ENCODE data around the gene NCOA6. TPM values are rescaled to one million over a fixed set of nuclear protein-coding genes. Genes with fewer than 3 reads are reported as not detected.

NCOA6 gene
- total and polyA plus RNA-seq, 2 donors from 2014 or later = 28.1 to 30.8 TPM

GRCh38 chr20:34676642-34677373 is 148.6 kb downstream of the NCOA6 start, which contains the start of gene PIGU:
TSS of gene PIGU (minus strand) at chr20:34677092. CDS start at chr20:34677085, 7 bp downstream.
- peak within 1 kb of the TSS; percentile 85 to 88 (median 88) for H3K4me3 ChIP-seq (ENCODE audit: low read length in 3 of 3)
- peaks cover 0 to 8% (median 0%) of the 10 kb centered on the region in 3 donors for H3K4me1 ChIP-seq (ENCODE audit: control insufficient read depth in 2 of 3, insufficient read depth in 2 of 3, low read depth in 1 of 3, low read length in 3 of 3)
- no peaks in the 10 kb centered on the region for H3K27me3 ChIP-seq (ENCODE audit: control insufficient read depth, insufficient read depth, low read length)
- H3K9me3 ChIP-seq (ENCODE audit: control insufficient read depth in 2 of 3, insufficient read depth in 1 of 3, low read length in 3 of 3) = no peaks in the 10 kb centered on the region
- no peak for TF ChIP-seq CTCF (IDR thresholded peaks at IDR 0.05; ENCODE audit: borderline replicate concordance, extremely low read depth, insufficient read depth)
- FAIRE-seq (no peak), DNase-seq (peak; percentile 95 to 99 (median 98))
- peak within 1 kb of the TSS; percentile 48 to 84 (median 63) for H3K9ac ChIP-seq (ENCODE audit: low read length in 3 of 3)
- no peaks in the 10 kb centered on the region for H3K36me3 ChIP-seq (ENCODE audit: control insufficient read depth in 2 of 3, insufficient read depth in 3 of 3, low read length in 3 of 3)
- intact Hi-C loops (cut with DNase I) = no loop called here
- peak within 1 kb of the TSS; percentile 63 to 86 for H3K27ac ChIP-seq (ENCODE audit: low read depth in 2 of 2, low read length in 2 of 2)

GRCh38 chr20:34675993-34676641 is 149.3 kb downstream of the NCOA6 start:
- Histone ChIP-seq H3K27ac (ENCODE audit: low read depth in 2 of 2, low read length in 2 of 2) (peak overlapping the region in 1 of 2 donors; percentile 86), H3K36me3 (ENCODE audit: control insufficient read depth in 2 of 3, insufficient read depth in 3 of 3, low read length in 3 of 3) (no peaks in the 10 kb centered on the region), H3K27me3 (ENCODE audit: control insufficient read depth, insufficient read depth, low read length) (no peaks in the 10 kb centered on the region), H3K9ac (ENCODE audit: low read length in 3 of 3) (peak overlapping the region; percentile 48 to 84 (median 63)), H3K9me3 (ENCODE audit: control insufficient read depth in 2 of 3, insufficient read depth in 1 of 3, low read length in 3 of 3) (no peaks in the 10 kb centered on the region), H3K4me1 (ENCODE audit: control insufficient read depth in 2 of 3, insufficient read depth in 2 of 3, low read depth in 1 of 3, low read length in 3 of 3) (peaks cover 0 to 8% (median 0%) of the 10 kb centered on the region in 3 donors), H3K4me3 (ENCODE audit: low read length in 3 of 3) (peak overlapping the region; percentile 82 to 88 (median 88))
- DNase-seq = no peak
- intact Hi-C loops (cut with DNase I) = no loop called here
- no peak for FAIRE-seq
- no peak for TF ChIP-seq CTCF (IDR thresholded peaks at IDR 0.05; ENCODE audit: borderline replicate concordance, extremely low read depth, insufficient read depth)

- DNase-seq = peak in 1 of 5 donors; percentile 12
- TF ChIP-seq CTCF (IDR thresholded peaks at IDR 0.05; ENCODE audit: borderline replicate concordance, extremely low read depth, insufficient read depth) = no peak
- no peak overlapping the region for H3K27ac ChIP-seq (ENCODE audit: low read depth in 2 of 2, low read length in 2 of 2)
- FAIRE-seq = no peak
- no peak overlapping the region for H3K9ac ChIP-seq (ENCODE audit: low read length in 3 of 3)
- no peaks in the 10 kb centered on the region for H3K9me3 ChIP-seq (ENCODE audit: control insufficient read depth in 2 of 3, insufficient read depth in 1 of 3, low read length in 3 of 3)
- H3K27me3 ChIP-seq (ENCODE audit: control insufficient read depth, insufficient read depth, low read length) = no peaks in the 10 kb centered on the region
- intact Hi-C loops (cut with DNase I) = no loop called here
- H3K36me3 ChIP-seq (ENCODE audit: control insufficient read depth in 2 of 3, insufficient read depth in 3 of 3, low read length in 3 of 3) = no peaks in the 10 kb centered on the region
- H3K4me3 ChIP-seq (ENCODE audit: low read length in 3 of 3) = no peak overlapping the region
- peaks cover 0 to 8% (median 0%) of the 10 kb centered on the region in 3 donors for H3K4me1 ChIP-seq (ENCODE audit: control insufficient read depth in 2 of 3, insufficient read depth in 2 of 3, low read depth in 1 of 3, low read length in 3 of 3)
Measured at GRCh38 chr20:34675561-34675960, 149.9 kb downstream of the NCOA6 start.

Data from kidney (tissue), 14 donors.